ENCODE data around the gene KRTAP10-4.

DNA sequence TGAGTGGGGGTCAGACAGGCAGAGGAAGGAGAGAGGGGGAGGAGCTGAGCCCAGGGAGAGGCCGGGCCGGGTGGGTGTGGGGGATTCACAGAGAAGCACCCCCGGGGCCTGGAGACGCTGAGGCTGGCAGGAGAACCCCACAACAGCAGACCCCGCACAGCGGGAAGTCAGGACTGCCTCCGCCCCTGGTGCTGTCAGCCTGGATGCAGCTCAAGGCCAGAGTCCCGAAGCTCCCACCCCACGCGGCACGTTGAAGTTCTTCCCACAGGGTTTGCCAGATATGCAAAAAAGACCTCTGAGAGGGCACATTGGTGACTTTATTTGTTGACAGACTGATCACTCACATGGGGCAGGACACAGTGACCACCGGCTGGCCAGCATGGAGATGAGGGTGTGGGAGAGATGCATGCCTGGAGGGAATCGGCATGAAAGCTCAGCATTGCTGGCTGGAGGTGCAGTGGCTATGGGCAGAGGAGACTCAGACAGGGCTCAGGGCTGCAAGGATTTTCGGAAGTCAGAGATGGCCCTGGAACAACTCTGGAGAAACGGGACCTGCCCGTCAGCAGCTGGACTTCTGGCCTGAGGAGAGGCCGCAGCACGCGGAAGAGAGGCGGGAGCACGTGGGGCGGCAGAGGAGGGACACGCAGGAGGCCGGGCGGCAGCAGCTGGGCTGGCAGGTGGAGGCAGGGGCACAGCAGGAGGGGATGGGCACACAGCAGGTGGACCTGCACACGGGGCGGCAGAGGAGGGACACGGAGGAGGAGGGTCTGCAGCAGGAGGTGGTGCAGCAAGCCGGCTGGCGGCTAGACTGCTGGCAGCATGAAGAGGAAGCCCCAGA, 15.8 kb upstream of the KRTAP10-4 start:
- TF ChIP-seq POLR2AphosphoS5 (IDR thresholded peaks at IDR 0.05) (no peak), POLR2A (IDR thresholded peaks at IDR 0.05) (no peak)
